LoVo (cell line): Measurements from ENCODE around the gene SLC39A11.
"Not testable (repeated sequence)": the region's sequence is repeated elsewhere in the genome, so short reads cannot be mapped to it uniquely, and the experiment has no call there.

Experiments
- DNase-seq: peaks from one replicate; pipeline ENCODE4 v3.0.0-alpha.2; 2016; ENCODE audit warnings: low spot score

The SLC39A11 gene

GRCh38 chr17:72786209-72786608, 306.3 kb downstream of the SLC39A11 start:
- no peak for DNase-seq

- no peak for DNase-seq
Measured at GRCh38 chr17:72782985-72783701, 309.3 kb downstream of the SLC39A11 start.

DNA sequence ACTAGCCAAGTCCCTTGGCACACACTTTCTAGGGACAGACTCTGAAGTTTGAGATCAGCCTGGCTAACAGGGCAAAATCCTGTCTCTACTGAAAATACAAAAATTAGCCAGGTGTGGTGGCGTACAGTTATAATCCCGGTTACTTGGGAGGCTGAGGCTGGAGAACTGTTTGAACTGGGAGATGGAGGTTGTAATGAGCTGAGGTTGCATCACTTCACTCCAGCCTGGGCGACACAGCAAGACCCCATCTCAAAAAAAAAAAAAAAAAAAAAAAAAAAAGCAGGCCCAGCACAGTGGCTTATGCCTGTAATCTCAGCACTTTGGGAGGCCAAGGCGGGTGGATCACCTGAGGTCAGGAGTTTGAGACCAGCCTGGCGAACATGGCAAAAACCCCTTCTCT, 310.1 kb downstream of the SLC39A11 start:
- DNase-seq, result not testable (repeated sequence)

DNA sequence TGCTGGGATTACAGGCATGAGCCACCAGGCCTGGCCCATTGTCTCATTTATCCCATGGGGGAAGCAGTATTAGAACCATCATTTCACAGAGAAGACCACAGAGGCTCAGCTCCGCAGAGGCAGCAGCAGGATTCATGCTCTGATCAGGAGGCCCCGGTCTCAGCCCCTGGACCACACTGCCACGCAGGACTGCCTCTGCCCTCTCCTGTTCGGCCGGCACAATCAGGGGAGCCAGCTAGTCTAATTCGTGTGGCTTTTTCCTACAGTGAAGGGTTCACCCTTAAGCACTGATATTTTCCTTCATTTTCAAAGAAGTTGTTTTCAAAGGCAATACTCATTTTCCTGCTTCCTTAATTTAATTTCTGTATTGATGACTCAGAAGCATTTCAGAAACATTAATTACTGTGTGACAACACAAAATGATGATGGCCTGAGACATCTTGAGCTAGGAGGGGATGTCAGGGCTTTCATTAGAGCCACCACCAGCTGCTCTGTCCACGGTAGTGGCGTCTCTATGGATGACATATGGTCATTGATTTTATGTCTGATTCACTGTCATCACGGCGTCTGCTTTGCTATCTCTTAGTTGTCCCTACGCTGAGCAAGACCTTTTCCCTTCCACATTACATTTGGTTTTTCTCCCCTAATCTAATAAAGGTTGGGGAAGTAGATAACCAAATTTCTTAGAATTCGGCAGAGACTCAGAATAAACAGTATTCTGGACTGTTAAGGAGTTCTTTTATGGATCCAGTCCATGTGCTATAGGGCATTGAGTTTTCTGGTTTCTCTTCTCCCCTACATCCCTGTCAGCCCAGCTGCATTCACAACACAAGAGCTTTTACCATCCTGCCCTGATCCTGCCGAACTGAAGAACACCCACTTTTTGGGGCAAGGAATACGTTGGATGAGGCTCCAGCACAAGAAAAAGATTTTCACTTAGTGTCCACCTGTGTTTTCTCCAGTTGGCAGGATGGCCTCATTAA, 314.0 kb downstream of the SLC39A11 start:
- no peak for DNase-seq

DNA sequence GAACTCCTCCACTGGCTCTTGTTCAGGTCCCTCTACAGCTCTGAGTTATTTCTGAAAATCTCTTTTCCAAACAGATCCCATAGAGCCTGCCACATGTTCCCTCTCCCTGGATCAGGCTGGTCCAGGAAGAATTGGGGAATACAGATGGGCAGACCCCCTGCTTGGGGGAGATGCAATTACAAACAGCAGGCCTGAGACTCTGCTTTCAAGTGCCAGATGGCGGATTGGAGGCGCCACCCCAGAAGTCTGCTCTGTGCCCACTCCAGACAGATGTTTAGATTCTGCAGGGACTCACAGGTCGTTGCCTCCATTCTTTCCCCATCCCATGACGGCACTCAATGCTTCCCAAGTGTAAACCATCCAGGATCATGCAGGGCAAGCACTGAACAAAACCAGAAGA, 316.6 kb downstream of the SLC39A11 start:
- no peak for DNase-seq

DNA sequence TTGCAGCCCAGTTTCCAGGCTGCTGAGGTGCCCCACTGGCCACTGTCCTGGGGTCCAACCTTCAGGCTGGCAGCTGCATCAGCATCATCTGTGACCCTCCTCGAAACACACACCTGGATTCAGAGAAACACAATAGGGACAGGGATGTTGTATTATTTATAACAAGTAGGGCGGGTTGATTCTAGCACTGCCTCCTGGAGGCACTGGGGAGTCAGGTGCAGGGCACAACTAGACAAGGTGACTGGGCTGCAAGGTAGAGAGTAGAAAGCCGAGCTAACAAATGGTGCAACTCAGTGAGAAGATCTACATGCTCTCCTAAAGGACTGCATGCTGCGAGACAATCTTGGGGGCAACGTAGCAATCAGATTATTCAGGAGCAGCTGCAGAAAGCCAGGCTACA, 317.3 kb downstream of the SLC39A11 start:
- no peak for DNase-seq

- no peak for DNase-seq
Measured at GRCh38 chr17:72774236-72774635, 318.3 kb downstream of the SLC39A11 start.

DNA sequence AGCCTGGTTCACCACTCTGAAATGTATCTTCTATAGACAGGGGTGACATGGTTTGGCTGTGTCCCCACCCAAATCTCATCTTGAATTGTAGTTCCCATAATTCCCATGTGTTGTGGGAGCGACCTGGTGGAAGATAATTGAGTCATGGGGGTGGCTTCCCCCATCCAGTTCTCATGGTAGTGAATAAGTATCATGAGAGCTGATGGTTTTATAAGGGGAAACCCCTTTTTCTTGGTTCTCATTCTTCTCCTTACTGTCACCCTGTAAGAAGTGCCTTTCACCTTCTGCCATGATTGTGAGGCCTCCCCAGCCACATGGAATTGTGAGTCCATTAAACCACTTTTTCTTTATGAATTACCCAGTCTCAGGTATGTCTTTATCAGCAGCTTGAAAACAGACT, 319.3 kb downstream of the SLC39A11 start:
- not testable (repeated sequence) for DNase-seq

- DNase-seq, result no peak
Measured at GRCh38 chr17:72772331-72772821, 320.1 kb downstream of the SLC39A11 start.

- DNase-seq, result no peak
Measured at GRCh38 chr17:72771734-72772133, 320.8 kb downstream of the SLC39A11 start.

DNA sequence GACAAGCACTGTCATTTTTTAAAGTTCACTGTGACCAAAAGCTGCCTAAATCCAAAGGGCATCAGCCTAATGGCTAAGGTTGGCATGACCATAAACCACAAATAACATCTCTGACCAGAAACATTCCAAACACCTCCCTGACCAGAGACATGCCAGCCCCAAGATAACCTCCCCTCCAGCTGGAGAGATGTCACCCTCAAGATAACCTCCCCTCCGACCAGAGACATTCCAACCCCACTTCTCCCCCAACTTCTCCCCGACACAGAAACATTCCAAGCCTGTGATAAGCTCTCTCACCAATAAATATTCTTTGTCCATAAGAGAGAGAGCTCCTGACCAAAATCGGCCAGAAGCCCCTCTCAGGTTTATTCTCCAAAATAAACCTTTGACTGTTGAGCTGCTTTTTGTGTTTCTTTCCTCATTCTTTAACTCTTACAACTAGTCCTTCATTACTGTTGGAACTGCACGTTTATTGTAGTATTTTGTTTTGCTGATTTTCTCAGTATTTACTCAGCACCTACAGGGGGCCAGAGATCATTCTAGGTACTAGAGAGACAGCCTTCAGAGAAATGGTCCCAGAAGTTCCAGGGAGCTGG, 325.6 kb downstream of the SLC39A11 start:
- no peak for DNase-seq

- no peak for DNase-seq
Measured at GRCh38 chr17:72765368-72766153, 326.9 kb downstream of the SLC39A11 start.

GRCh38 chr17:72764632-72765041, 327.9 kb downstream of the SLC39A11 start:
- no peak for DNase-seq

GRCh38 chr17:72763981-72764380, 328.5 kb downstream of the SLC39A11 start:
- DNase-seq, result no peak

GRCh38 chr17:72761893-72762575, 330.5 kb downstream of the SLC39A11 start:
- DNase-seq, result not testable (repeated sequence)

DNA sequence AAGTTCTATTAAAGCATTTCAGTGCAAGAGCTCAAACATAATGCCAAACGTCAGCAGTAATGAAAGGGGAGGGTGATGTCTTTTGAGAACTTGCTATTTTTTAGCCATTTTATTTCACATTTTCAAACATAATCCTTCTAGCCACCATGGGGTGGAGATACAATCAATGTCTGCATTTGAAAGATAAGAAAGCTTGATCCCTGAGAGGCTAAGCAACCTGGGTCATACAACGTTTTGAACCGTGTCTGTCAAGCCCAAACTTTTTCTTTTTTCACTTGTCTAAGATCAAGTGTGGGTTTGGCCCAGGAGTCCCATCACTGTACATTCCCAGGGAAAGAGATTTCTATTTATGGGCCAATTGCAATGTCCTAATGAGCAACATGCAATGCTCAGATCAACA, 331.1 kb downstream of the SLC39A11 start:
- no peak for DNase-seq

- no peak for DNase-seq
Measured at GRCh38 chr17:72760368-72760767, 332.1 kb downstream of the SLC39A11 start.

DNA sequence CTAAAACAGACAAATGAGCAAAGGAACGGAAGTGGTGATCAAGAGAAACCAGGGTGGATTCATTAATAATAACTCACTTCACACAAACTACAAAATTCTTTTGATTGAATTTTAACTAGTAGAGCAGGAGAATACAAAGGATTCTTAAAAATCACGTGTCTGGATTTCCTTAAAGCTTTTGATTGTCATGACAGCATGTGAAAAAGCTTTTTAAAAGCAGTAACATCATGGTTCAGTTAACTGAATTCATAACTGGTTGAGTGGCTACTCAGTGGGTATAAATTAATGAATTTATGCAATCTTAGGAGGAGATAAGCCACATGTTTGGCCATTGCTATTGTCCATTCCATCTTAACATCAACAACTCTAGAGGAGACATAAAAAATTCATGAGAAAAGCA, 333.2 kb downstream of the SLC39A11 start:
- no peak for DNase-seq

- no peak for DNase-seq
Measured at GRCh38 chr17:72756256-72756655, 336.2 kb downstream of the SLC39A11 start.

DNA sequence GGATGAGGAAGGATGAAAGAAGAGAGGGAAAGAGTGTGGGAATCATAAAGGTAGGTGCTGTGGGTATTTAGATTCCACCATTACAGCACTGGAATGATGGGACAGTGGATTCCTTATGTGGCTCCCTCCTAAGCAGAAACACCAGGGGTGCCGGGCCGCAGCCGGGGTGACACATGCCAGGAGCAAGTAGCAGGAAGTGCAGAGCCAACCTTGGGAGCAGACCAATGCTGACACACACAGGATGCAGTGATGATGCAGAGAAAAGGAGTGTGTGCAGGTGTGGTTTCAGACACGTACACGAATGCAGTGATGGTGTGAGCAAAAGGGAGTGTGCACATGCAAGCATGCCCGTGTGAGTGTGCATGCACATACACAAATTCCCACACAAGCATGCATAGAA, 338.0 kb downstream of the SLC39A11 start:
- no peak for DNase-seq

GRCh38 chr17:72751746-72752145, 340.7 kb downstream of the SLC39A11 start:
- DNase-seq, result no peak
